SK-N-SH (cell line): Measurements from ENCODE around the gene CHST13.

Experiments used
- CTCF ChIP-seq: fragments of 200-600 bp; sonication (generic); IDR thresholded peaks from 2 replicates; pipeline ENCODE4 v1.6.1; 2017; ENCODE audit warnings: antibody characterized with exemption, mild to moderate bottlenecking, moderate library complexity
- EP300 ChIP-seq, 2 experiments: IDR thresholded peaks; 2 replicates each; pipeline versions ENCODE4 v1.4.0 to v1.6.1; 2012; ENCODE audit warnings: borderline replicate concordance in 1 of 2, low read depth in 1 of 2, low read length in 1 of 2
- FOXJ3 ChIP-seq: sonication (generic); formaldehyde crosslinking; IDR thresholded peaks from 2 replicates; pipeline ENCODE4 v1.5.1; 2020; ENCODE audit warnings: mild to moderate bottlenecking, missing genetic modification reagents
- MAX ChIP-seq: IDR thresholded peaks from 2 replicates; pipeline ENCODE4 v1.4.0; 2012; ENCODE audit warnings: low read depth
- MXI1 ChIP-seq: IDR thresholded peaks from 2 replicates; pipeline ENCODE4 v1.6.1; 2012; ENCODE audit warnings: mild to moderate bottlenecking, low read depth, low read length, improper control_type of control experiment
- NRF1 ChIP-seq: IDR thresholded peaks from 2 replicates; pipeline ENCODE4 v1.6.1; 2012; ENCODE audit warnings: low read depth, mild to moderate bottlenecking, low read length
- POLR2AphosphoS5 ChIP-seq: IDR thresholded peaks from 2 replicates; pipeline ENCODE4 v1.6.1; 2012; ENCODE audit warnings: low read depth, low read length
- RCOR1 ChIP-seq: fragments of 150-350 bp; IDR thresholded peaks from 2 replicates; pipeline ENCODE4 v1.6.1; 2017; ENCODE audit warnings: antibody characterized with exemption, low read length
- REST ChIP-seq: IDR thresholded peaks from 2 replicates; pipeline ENCODE4 v1.6.1; 2012; ENCODE audit warnings: mild to moderate bottlenecking, low read depth, low read length, moderate library complexity
- RFX5 ChIP-seq: IDR thresholded peaks from 2 replicates; pipeline ENCODE4 v1.6.1; 2012; ENCODE audit warnings: mild to moderate bottlenecking, improper control_type of control experiment, low read length
- USF1 ChIP-seq: IDR thresholded peaks from 2 replicates; pipeline ENCODE4 v1.4.0; 2012; ENCODE audit warnings: low read depth, borderline replicate concordance
- YY1 ChIP-seq: IDR thresholded peaks from 2 replicates; pipeline ENCODE4 v1.4.0; 2012; ENCODE audit warnings: low read depth, mild to moderate bottlenecking
- ZBTB33 ChIP-seq: IDR thresholded peaks from 2 replicates; pipeline ENCODE4 v1.4.0; 2012; ENCODE audit warnings: low read depth, borderline replicate concordance

- TF ChIP-seq YY1 (no peak), FOXJ3 (CRISPR knock-in tag) (no peak), USF1 (no peak), CTCF (no peak), ZBTB33 (no peak), MAX (no peak), EP300 (IDR thresholded peaks at IDR 0.05; ENCODE audit: borderline replicate concordance in 1 of 2, low read depth in 1 of 2, low read length in 1 of 2) (no peak), POLR2AphosphoS5 (no peak), NRF1 (no peak), REST (no peak), MXI1 (no peak), RCOR1 (no peak), RFX5 (no peak)
These were observed 27.3 kb downstream of the CHST13 start for GRCh38 chr3:126551121-126551838.
